Stomach smooth muscle (tissue), 2 donors: ENCODE results near the gene CFAP77.

Experiments
- H3K27ac ChIP-seq: one replicate; pipeline ENCODE4 v1.7.0; 2013; ENCODE audit warnings: mild to moderate bottlenecking, low read length, inconsistent platforms
- H3K27me3 ChIP-seq, 2 donors: one replicate each; pipeline ENCODE4 v1.7.0; 2013; ENCODE audit warnings: low read length in 2 of 2; ENCODE audit not compliant: insufficient read depth in 2 of 2, control insufficient read depth in 1 of 2
- H3K36me3 ChIP-seq, 2 donors: one replicate each; pipeline ENCODE4 v1.7.0; 2013; ENCODE audit warnings: low read length in 2 of 2; ENCODE audit not compliant: control insufficient read depth in 2 of 2, insufficient read depth in 2 of 2
- H3K4me1 ChIP-seq: one replicate; pipeline ENCODE4 v1.7.0; 2013; ENCODE audit warnings: low read length; ENCODE audit not compliant: control insufficient read depth, insufficient read depth
- H3K4me3 ChIP-seq, 2 donors: one replicate each; pipeline ENCODE4 v1.7.0; 2013; ENCODE audit warnings: low read length in 2 of 2
- H3K9ac ChIP-seq, 2 donors: one replicate each; pipeline ENCODE4 v1.7.0; 2013; ENCODE audit warnings: low read length in 2 of 2, mild to moderate bottlenecking in 1 of 2
- H3K9me3 ChIP-seq, 2 donors: one replicate each; pipeline ENCODE4 v1.7.0; 2013; ENCODE audit warnings: low read length in 2 of 2; ENCODE audit not compliant: control insufficient read depth in 2 of 2
- donor health status: healthy.
- donor health status: Pancreatic carcinoma.

Gene CFAP77

DNA sequence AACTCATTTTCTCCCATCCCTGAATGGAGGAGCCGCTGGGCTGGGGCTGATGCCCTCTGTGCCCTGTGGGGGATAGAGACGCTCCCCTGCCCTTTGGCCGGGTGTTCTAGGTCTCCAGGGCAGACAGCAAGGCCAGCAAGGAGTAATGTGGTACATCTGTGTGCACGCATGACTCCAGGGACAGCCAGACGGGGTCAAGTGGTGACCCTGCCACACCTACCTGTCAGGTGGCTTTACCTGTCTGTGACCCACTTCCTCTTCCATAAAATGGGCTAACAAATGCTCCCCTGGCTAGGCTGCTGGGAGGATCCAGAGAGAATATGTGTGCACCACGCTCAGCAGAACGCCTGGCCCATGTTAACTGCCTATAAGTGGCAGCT is 137.0 kb downstream of the CFAP77 start:
- H3K4me1 ChIP-seq = peaks cover 16% of the 10 kb centered on the region
- H3K27ac ChIP-seq = no peak overlapping the region
- H3K9me3 ChIP-seq = no peaks in the 10 kb centered on the region
- H3K27me3 ChIP-seq = peaks cover 0 to 12% of the 10 kb centered on the region in 2 donors
- H3K9ac ChIP-seq = no peak overlapping the region
- no peak overlapping the region for H3K4me3 ChIP-seq
- no peaks in the 10 kb centered on the region for H3K36me3 ChIP-seq

DNA sequence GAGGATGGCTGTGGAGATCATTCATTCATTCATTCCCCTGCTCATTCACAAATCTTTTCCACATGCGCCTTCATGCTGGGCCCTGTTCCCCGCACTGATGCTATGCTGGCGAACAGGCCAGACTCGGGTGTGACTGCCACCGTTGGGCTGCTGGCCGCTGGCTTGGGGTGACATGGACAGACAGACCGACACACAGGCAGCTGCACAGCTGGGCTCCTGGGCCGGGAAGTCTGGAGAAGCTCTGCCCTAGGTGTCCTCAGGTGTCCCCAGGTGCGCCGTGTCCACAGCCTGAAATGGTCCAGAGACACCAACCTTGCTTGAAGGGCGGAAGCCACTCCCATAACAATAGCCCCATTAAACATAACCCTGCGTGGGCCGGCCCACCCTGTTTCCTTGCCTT is 137.4 kb downstream of the CFAP77 start:
- no peak overlapping the region for H3K9ac ChIP-seq
- no peaks in the 10 kb centered on the region for H3K9me3 ChIP-seq
- no peak overlapping the region for H3K27ac ChIP-seq
- no peak overlapping the region for H3K4me3 ChIP-seq
- no peaks in the 10 kb centered on the region for H3K36me3 ChIP-seq
- H3K27me3 ChIP-seq = peaks cover 0 to 11% of the 10 kb centered on the region in 2 donors
- H3K4me1 ChIP-seq = peaks cover 16% of the 10 kb centered on the region

DNA sequence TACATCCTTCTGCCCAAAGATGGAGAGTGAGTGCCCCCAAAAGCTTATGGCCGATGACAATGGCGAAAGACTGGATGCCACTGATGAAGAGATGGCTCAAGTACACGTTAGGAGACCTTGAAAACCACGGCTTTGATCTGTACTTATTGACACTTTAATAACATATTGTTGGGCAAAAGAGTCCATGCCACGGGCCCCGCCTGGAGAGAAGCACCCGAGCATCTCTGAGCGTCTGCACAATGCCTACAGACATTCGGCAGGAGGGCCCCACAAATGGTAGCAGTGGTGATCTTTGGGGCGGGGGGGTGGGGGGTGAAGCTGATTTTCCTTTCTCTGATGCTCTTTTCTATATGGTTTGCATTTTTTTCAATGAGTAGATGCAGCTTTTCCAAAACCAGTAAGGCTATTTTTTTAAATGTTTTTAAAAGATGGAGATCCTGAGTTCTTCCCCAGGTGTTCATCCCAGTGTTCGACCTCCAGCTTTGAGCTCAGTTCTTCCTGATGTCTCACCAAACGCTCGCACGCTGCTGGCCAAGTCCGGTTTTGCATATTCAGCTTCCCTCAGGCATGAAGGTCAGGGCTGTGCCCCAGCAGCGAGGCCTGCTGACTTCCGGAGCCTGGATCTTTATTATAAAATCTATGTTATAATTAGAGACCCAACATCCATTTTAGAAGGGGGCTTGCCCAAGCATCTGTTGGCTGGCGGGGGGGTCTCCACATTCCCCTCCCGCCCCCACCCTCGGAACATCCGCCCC is 138.1 kb downstream of the CFAP77 start:
- Histone ChIP-seq H3K4me1 (peaks cover 16% of the 10 kb centered on the region), H3K27me3 (peaks cover 0 to 13% of the 10 kb centered on the region in 2 donors), H3K9me3 (no peaks in the 10 kb centered on the region), H3K4me3 (no peak overlapping the region), H3K9ac (no peak overlapping the region), H3K36me3 (no peaks in the 10 kb centered on the region), H3K27ac (no peak overlapping the region)

DNA sequence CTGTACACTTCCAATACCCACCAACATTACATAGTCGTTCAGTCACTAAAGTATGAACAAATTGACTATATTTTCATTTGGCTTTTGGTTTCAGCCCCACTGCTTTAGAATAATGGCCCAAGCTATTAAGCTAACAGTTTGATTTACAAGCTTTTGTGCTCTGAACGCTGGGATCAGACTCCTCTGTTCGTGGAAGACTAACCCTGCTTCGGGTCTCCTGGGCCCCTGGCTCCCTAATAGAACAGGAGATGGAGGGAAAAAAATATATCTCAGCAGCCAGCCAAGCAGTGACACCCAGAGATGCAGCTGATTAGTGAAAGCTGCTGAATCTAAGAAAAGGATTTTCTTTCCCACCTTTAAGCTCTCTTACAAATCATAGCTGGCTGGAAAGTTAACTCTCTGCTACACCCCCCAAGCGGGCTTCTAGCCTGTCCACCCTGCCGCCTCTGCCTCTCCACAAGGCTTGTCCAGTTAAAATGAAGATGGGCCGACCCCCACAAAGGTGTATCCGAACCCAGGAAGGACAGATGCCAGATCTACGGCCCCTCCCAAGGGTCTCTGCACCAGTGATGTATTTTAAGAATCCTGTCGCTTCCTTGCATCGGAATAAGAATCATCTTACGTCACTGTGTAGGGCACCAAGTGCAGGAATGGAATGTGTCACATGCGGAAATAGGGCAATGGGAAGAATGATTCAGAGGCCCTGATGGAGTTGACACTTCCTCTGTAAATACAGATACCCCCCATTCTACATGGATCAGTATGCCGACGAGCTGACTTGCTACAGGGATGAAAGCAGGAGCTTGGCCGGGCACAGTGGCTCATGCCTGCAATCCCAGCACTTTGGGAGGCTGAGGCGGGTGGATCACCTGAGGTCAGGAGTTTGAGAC is 139.0 kb downstream of the CFAP77 start:
- no peaks in the 10 kb centered on the region for H3K9me3 ChIP-seq
- no peak overlapping the region for H3K9ac ChIP-seq
- no peaks in the 10 kb centered on the region for H3K36me3 ChIP-seq
- H3K4me1 ChIP-seq = peaks cover 16% of the 10 kb centered on the region
- H3K4me3 ChIP-seq = no peak overlapping the region
- H3K27ac ChIP-seq = no peak overlapping the region
- H3K27me3 ChIP-seq = peaks cover 0 to 9% of the 10 kb centered on the region in 2 donors

DNA sequence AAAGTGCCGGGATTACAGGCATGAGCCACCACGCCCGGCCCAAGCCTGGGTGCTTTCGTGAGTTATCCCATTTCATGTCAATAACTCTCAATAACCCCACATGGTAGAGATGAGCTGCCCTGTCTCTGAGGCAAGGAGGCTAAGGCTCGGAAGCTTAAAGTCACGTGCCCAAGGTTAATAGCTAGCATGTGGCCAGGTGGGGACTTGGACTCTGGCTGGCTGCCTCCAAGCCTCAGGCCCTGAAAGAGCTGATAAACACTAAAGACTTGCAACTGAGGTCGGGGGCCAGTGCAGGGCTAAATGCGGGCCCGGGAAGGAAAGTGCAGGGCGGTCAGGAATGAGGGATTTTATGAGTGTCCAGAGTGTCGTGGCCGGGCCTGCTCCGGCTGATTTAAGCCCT is 141.5 kb downstream of the CFAP77 start:
- H3K27me3 ChIP-seq = peaks cover 0 to 4% of the 10 kb centered on the region in 2 donors
- no peaks in the 10 kb centered on the region for H3K36me3 ChIP-seq
- no peak overlapping the region for H3K27ac ChIP-seq
- H3K4me3 ChIP-seq = no peak overlapping the region
- H3K4me1 ChIP-seq = peaks cover 4% of the 10 kb centered on the region
- no peaks in the 10 kb centered on the region for H3K9me3 ChIP-seq
- H3K9ac ChIP-seq = no peak overlapping the region

DNA sequence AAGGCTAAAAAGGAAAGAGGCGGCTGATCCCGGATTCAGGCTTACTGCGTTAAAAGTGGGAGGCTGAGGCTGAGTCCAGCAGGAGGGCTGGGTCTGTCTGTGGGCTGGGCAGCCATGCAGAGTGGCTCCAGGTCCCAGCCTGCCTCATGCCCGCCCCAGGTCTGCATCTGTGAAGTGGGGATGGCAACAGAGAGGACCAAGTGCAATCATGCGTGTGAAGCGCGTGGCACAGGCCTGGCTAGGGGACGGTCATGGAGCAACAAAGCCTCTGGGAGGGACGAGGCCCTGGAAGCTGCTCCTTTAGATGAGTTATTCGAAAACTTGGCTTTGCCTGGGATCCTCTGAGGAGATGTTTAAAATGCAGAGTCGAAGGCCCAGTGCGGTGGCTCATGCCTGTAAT is 142.0 kb downstream of the CFAP77 start:
- H3K9ac ChIP-seq = no peak overlapping the region
- no peak overlapping the region for H3K27ac ChIP-seq
- no peak overlapping the region for H3K4me3 ChIP-seq
- H3K36me3 ChIP-seq = no peaks in the 10 kb centered on the region
- H3K4me1 ChIP-seq = no peaks in the 10 kb centered on the region
- no peaks in the 10 kb centered on the region for H3K9me3 ChIP-seq
- H3K27me3 ChIP-seq = peaks cover 0 to 7% of the 10 kb centered on the region in 2 donors

DNA sequence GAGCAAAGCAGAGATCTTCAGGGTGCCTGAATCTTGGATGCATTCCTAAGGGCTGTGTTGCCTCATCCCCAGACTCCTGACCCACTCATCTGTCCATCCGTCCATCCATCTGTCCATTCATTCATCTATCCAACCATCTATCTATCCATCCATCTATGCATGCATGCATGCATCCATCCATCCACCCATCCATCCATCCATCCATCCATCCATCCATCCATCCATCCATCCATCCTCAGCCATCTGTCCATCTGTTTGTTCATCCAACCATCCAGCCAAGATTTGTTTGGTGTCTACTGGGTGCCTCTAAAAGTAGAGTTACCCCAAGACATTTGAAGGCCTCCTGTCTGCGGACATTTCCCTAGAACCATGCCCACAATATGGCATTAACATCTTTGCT is 144.7 kb downstream of the CFAP77 start:
- no peak overlapping the region for H3K27ac ChIP-seq
- H3K27me3 ChIP-seq = peaks cover 0 to 7% of the 10 kb centered on the region in 2 donors
- H3K9me3 ChIP-seq = no peaks in the 10 kb centered on the region
- no peaks in the 10 kb centered on the region for H3K36me3 ChIP-seq
- H3K4me3 ChIP-seq = no peak overlapping the region
- no peaks in the 10 kb centered on the region for H3K4me1 ChIP-seq
- no peak overlapping the region for H3K9ac ChIP-seq

DNA sequence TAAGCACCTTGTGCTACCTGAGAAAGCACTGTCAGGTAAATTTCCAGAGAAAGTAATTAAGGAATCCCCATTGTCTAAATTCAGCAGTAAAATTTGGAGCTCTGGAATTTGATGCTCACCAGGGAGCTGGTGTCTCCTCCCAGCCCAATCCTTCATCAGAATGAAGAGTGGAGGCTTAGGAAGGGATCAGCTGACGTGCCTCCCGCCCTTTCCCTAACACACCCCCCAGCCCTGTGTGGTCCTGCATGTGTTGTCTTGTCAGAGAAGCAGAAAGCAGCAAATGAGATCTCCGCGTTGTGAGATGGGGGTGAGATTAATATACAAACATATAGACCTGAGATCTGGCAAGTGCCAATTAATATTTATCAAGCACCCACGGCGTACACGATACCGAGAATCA is 145.5 kb downstream of the CFAP77 start:
- Histone ChIP-seq H3K9ac (no peak overlapping the region), H3K4me3 (no peak overlapping the region), H3K27me3 (peaks cover 0 to 7% of the 10 kb centered on the region in 2 donors), H3K27ac (no peak overlapping the region), H3K36me3 (no peaks in the 10 kb centered on the region), H3K9me3 (no peaks in the 10 kb centered on the region), H3K4me1 (no peaks in the 10 kb centered on the region)

DNA sequence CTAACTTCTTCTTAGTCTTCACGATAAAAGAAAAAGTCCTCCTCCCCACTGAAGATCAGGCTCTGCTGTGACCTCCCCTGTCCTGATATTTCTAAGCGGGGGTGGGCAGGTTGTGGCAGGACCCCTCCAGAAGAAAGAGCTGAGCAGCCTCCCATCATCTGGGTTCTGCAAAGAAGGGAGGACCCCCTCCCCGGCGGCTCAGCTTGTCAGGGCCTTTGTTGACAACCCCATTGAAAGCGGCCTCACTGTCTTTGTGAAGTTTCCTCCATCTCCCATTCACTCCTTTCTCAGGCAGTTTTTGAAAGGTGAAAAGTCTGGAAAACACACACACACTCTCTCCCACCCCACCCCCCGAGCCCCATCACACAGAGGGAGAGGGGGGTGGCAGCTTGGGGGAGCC is 146.2 kb downstream of the CFAP77 start:
- H3K4me1 ChIP-seq = no peaks in the 10 kb centered on the region
- no peak overlapping the region for H3K4me3 ChIP-seq
- no peaks in the 10 kb centered on the region for H3K9me3 ChIP-seq
- H3K9ac ChIP-seq = no peak overlapping the region
- no peaks in the 10 kb centered on the region for H3K36me3 ChIP-seq
- H3K27ac ChIP-seq = no peak overlapping the region
- H3K27me3 ChIP-seq = peaks cover 0 to 7% of the 10 kb centered on the region in 2 donors

DNA sequence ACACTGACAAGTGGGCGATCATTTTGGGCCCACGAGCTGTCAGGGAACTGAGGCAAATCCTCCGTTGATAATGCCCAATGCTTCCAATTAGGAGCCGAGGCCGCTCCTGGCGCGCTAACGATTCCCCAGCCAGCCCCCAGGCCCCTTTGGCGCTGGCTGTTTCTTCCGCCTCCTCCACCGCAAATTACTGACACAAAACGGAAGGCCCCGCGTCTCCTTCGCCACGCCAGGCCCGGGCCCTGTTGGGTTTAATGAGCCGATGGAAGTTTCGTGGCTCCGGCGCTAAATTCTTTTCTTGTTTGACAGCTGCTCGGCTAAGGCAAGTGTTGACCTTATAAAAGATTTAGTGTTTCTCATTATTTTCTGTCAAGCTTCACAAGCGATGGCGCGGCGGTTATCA is 146.7 kb downstream of the CFAP77 start:
- Histone ChIP-seq H3K4me1 (no peaks in the 10 kb centered on the region), H3K9me3 (no peaks in the 10 kb centered on the region), H3K27me3 (peaks cover 0 to 9% of the 10 kb centered on the region in 2 donors), H3K36me3 (no peaks in the 10 kb centered on the region), H3K27ac (no peak overlapping the region), H3K9ac (no peak overlapping the region), H3K4me3 (no peak overlapping the region)

DNA sequence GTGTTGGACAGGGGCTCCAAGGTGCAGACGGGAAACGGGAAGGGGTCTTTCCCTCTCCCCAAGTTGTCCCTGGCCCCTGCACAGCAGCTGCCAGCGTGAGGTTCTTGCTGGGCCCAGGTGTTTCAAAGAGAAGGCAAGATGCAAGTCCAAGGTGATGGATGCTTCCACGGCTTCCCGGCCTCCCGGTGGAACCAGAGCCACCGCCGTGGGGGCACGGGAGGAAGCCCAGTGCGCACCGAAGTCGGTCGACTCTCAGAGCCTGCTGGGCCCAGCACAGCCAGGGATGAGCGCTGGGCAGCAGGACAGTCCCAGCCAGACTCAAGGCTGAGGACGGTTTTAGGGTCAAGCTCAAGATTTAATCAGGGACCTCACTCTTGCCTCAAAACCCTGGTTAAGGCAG is 147.1 kb downstream of the CFAP77 start:
- no peak overlapping the region for H3K4me3 ChIP-seq
- H3K4me1 ChIP-seq = no peaks in the 10 kb centered on the region
- H3K9ac ChIP-seq = no peak overlapping the region
- no peaks in the 10 kb centered on the region for H3K36me3 ChIP-seq
- no peak overlapping the region for H3K27ac ChIP-seq
- H3K9me3 ChIP-seq = no peaks in the 10 kb centered on the region
- peaks cover 0 to 9% of the 10 kb centered on the region in 2 donors for H3K27me3 ChIP-seq
